CD4-positive, CD25-positive, alpha-beta regulatory T cell (primary cell): ENCODE data around the gene SLC2A13. TPM values are rescaled to one million over a fixed set of nuclear protein-coding genes. Genes with fewer than 3 reads are reported as not detected.
A peak's percentile ranks its signal among the peaks of the same experiment; 100 is the strongest.

ENCODE experiments used
- ATAC-seq, 2 donors: fragments of 150-1000 bp; cut with Tn5 transposase; one replicate each; pipeline ENCODE4 v1.10.0; 2021; ENCODE audit warnings: low read depth in 2 of 2, moderate number of reproducible peaks in 2 of 2, moderate library complexity in 1 of 2
- DNase-seq, 3 donors: peaks; one replicate each; pipeline versions ENCODE4 v3.0.0 to v3.0.0-alpha.2; 2012 to 2022; ENCODE audit warnings: mixed read lengths in 1 of 3
- H3K27ac ChIP-seq: one replicate; pipeline ENCODE4 v1.7.0; 2013; ENCODE audit warnings: mild to moderate bottlenecking, low read length; ENCODE audit not compliant: insufficient read depth, poor library complexity, severe bottlenecking
- H3K27me3 ChIP-seq: one replicate; pipeline ENCODE4 v1.7.0; 2013; ENCODE audit warnings: low read length; ENCODE audit not compliant: control insufficient read depth, insufficient read depth
- H3K36me3 ChIP-seq: one replicate; pipeline ENCODE4 v1.7.0; 2013; ENCODE audit warnings: mild to moderate bottlenecking, low read length, moderate library complexity; ENCODE audit not compliant: control insufficient read depth, insufficient read depth
- H3K4me1 ChIP-seq: 2 replicates; pipeline ENCODE4 v1.7.0; 2013; ENCODE audit warnings: mild to moderate bottlenecking, low read length; ENCODE audit not compliant: insufficient read depth, control insufficient read depth, poor library complexity, severe bottlenecking
- H3K4me3 ChIP-seq: one replicate; pipeline ENCODE4 v1.7.0; 2013; ENCODE audit warnings: low read depth, mild to moderate bottlenecking, low read length, moderate library complexity
- H3K9me3 ChIP-seq, 2 experiments: 1 replicate in 1 of 2; 2 replicates in 1 of 2; pipeline ENCODE4 v1.7.0; 2013; ENCODE audit warnings: low read length in 2 of 2, mild to moderate bottlenecking in 1 of 2, moderate library complexity in 1 of 2; ENCODE audit not compliant: control insufficient read depth in 2 of 2
- H3K27ac Mint-ChIP-seq, 3 donors: one replicate each; pipeline ENCODE4 v1.8.0; 2020 to 2022; ENCODE audit warnings: mild to moderate bottlenecking in 3 of 3, mixed read lengths in 3 of 3, moderate library complexity in 2 of 3
- H3K27me3 Mint-ChIP-seq: one replicate; pipeline ENCODE4 v1.8.0; 2022; ENCODE audit warnings: mild to moderate bottlenecking, mixed read lengths
- H3K36me3 Mint-ChIP-seq: one replicate; pipeline ENCODE4 v1.8.0; 2020; ENCODE audit warnings: mixed read lengths
- H3K4me1 Mint-ChIP-seq, 4 donors: one replicate each; pipeline ENCODE4 v1.8.0; 2020 to 2022; ENCODE audit warnings: mixed read lengths in 4 of 4, mild to moderate bottlenecking in 1 of 4
- H3K4me3 Mint-ChIP-seq, 4 donors: one replicate each; pipeline ENCODE4 v1.8.0; 2020 to 2022; ENCODE audit warnings: mild to moderate bottlenecking in 4 of 4, mixed read lengths in 4 of 4, moderate library complexity in 3 of 4
- H3K9me3 Mint-ChIP-seq, 7 donors: one replicate each; pipeline ENCODE4 v1.8.0; 2020 to 2022; ENCODE audit warnings: mixed read lengths in 7 of 7, mild to moderate bottlenecking in 3 of 7, moderate library complexity in 2 of 7
- polyA plus RNA-seq, 4 donors: library from polyadenylated mRNA; unstranded; fragments of 300-500 nt; fragmentation: Illumina TruSeq; gene quantifications; one replicate each; pipeline ENCODE4 v1.2.3, GENCODE V29; 2021
- total RNA-seq: library from RNA; stranded (reverse); gene quantifications from one replicate; pipeline ENCODE4 v1.2.3, GENCODE V29; 2022

The SLC2A13 gene
- total and polyA plus RNA-seq, 5 donors from 2014 or later = 0.96 to 4.4 (median 1.9) TPM

DNA sequence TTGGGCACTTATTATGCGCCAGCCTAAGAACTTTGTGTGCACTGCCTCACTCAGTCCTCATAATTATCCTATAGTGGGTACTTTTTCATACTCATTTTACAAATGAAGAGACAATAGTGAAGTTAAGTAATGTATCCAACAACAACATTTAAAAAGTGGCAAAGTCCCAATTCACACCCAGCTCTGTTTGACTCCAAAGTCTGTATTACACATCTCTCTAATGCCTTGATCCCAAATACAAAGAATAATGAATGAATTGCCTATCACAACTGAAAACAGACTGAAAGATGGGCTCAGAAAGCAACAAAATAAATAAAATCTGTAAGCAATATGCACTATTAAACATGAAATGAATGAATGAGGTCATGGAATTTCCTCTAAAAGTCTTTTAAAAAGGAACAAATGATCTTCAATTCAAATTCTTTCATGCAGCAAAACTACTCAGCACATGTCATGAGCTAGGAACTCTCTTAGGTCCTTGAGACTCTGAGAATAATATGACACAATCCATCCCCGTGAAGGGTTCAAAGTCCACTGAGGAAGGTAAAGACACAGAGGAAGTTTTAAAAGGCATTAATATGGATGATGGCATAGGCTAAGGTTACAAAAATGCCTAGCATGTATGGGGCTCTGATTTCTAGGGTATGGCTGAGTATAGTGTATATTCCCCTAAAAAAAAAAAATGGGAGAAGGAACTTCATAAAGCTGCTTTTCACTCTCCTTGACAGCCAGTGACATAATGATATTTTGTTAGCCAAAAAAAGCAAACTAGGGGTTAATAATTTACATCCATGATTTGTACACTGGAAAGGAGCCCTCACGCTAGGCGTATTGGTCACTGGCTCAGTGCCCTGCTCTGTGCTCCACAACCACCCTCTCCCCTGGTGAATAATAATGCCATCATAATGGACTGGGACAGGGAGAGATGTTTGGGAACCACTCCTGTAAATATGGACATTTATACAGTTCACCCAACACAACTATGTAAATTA is 103.4 kb downstream of the SLC2A13 start:
- DNase-seq (no peak), ATAC-seq (no peak)
- Mint-ChIP-seq H3K27me3 (no peaks in the 10 kb centered on the region), H3K4me3 (no peak overlapping the region), H3K36me3 (peaks cover 9% of the 10 kb centered on the region), H3K4me1 (no peaks in the 10 kb centered on the region), H3K27ac (no peak overlapping the region), H3K9me3 (peaks cover 0 to 30% (median 9%) of the 10 kb centered on the region in 7 donors)
- H3K36me3 ChIP-seq = no peaks in the 10 kb centered on the region
- H3K4me1 ChIP-seq = no peaks in the 10 kb centered on the region
- no peak overlapping the region for H3K27ac ChIP-seq
- H3K27me3 ChIP-seq = no peaks in the 10 kb centered on the region
- no peak overlapping the region for H3K4me3 ChIP-seq
- H3K9me3 ChIP-seq = peaks cover 4 to 7% of the 10 kb centered on the region in 2 experiments

GRCh38 chr12:40001406-40001805 is 104.5 kb downstream of the SLC2A13 start:
- Mint-ChIP-seq H3K4me1 (no peaks in the 10 kb centered on the region), H3K27me3 (peaks cover 5% of the 10 kb centered on the region), H3K27ac (no peak overlapping the region), H3K4me3 (no peak overlapping the region), H3K9me3 (peaks cover 0 to 36% (median 9%) of the 10 kb centered on the region in 7 donors), H3K36me3 (peaks cover 16% of the 10 kb centered on the region)
- ATAC-seq (no peak), DNase-seq (no peak)
- no peaks in the 10 kb centered on the region for H3K27me3 ChIP-seq
- H3K36me3 ChIP-seq = no peaks in the 10 kb centered on the region
- no peaks in the 10 kb centered on the region for H3K4me1 ChIP-seq
- peaks cover 4 to 7% of the 10 kb centered on the region in 2 experiments for H3K9me3 ChIP-seq
- no peak overlapping the region for H3K4me3 ChIP-seq
- no peak overlapping the region for H3K27ac ChIP-seq

DNA sequence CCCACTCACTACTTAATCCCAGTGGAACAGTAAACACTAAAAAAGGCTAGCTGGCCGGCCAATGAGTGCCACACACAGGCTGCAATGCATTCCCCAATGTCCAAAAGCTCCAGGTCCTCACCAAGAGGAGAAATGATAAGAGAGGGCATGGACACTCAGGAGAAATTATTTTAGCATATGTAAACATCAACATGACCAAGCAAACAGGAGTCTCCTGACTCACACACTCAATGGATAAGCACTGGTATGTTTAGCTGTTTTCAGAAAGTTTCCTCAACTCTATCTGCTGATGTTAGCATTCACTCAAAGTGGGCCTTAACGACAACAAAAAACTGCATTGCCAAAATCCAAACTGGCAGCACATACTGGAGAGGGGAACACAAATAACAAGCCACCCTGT is 105.0 kb downstream of the SLC2A13 start:
- Histone ChIP-seq H3K27ac (no peak overlapping the region), H3K4me1 (no peaks in the 10 kb centered on the region), H3K4me3 (no peak overlapping the region), H3K9me3 (peaks cover 4 to 7% of the 10 kb centered on the region in 2 experiments), H3K36me3 (no peaks in the 10 kb centered on the region), H3K27me3 (no peaks in the 10 kb centered on the region)
- DNase-seq = no peak
- Mint-ChIP-seq H3K27ac (no peak overlapping the region), H3K36me3 (peaks cover 19% of the 10 kb centered on the region), H3K27me3 (peaks cover 5% of the 10 kb centered on the region), H3K4me3 (no peak overlapping the region), H3K9me3 (peaks cover 0 to 39% (median 9%) of the 10 kb centered on the region in 7 donors), H3K4me1 (no peaks in the 10 kb centered on the region)
- no peak for ATAC-seq

DNA sequence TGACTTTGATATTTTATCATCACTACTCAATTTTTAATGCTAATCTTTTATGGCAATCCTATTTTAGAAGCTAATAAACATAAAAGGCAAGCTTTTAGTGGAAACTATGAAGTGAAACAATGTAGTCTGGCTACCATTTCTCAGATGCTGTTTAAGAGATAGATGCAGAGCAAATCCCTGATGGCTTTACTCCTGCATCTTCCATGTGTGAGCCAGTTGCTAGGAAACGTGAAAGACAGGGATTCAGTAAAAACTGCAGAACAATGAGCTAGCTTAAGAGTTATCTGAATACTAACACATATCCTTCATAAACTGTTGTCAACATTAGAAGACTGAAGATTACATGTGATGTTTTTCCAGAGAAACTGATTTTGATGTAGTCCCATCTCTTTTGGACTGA is 112.6 kb downstream of the SLC2A13 start:
- H3K4me1 Mint-ChIP-seq = peaks cover 0 to 9% (median 6%) of the 10 kb centered on the region in 4 donors
- H3K27me3 Mint-ChIP-seq = peaks cover 8% of the 10 kb centered on the region
- Histone ChIP-seq H3K4me1 (no peaks in the 10 kb centered on the region), H3K36me3 (no peaks in the 10 kb centered on the region), H3K9me3 (no peaks in the 10 kb centered on the region), H3K27me3 (no peaks in the 10 kb centered on the region), H3K27ac (no peak overlapping the region), H3K4me3 (no peak overlapping the region)
- no peak for DNase-seq
- no peak overlapping the region for H3K27ac Mint-ChIP-seq
- peaks cover 0 to 17% (median 2%) of the 10 kb centered on the region in 7 donors for H3K9me3 Mint-ChIP-seq
- H3K36me3 Mint-ChIP-seq = peaks cover 15% of the 10 kb centered on the region
- ATAC-seq = no peak
- no peak overlapping the region for H3K4me3 Mint-ChIP-seq

DNA sequence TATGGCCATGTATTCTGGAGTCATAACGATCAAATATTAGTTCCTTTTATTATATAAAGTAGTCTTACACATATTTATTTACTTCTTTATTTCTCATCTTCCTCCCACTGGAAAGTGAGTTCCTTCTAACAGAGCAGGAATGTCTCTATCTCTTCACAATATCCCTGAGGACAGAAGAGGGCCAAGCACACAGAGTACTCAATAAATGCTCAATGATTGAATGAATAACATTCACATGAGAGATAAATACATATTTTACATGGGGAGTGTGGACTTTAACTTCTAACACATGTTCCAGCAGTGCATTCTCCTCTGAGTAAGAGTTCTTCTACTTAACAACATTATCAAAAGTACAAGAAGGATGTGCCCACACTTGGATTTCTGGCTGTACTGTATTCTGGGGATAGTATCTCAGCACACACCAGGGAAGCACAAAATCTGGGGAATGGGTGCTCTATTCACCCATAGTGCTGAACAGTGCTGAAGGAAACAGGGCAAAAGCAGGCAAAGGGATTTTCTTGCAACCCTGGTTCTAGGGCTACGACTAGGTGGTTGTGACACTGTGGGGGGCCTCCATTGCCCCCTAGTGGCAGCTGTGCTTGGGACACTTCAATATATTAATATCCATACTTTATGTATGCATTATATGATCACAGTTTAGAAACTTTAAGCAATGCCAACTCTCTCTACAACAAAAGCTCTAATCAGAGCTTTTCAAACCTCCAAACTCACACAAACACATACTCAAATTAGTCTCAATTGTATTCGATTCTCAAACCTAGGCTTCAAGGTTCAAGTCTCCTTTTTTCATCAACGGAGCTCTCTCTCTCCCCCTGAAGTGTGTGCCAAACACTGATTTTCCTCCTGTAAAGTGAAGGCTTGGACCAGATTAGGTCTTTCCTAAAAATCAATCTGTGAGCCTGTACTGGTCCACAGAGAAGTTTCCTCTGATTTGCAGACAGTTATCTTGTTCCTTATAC is 115.5 kb downstream of the SLC2A13 start:
- H3K27ac ChIP-seq = no peak overlapping the region
- no peaks in the 10 kb centered on the region for H3K36me3 ChIP-seq
- ATAC-seq = peak; percentile 68 to 72
- H3K27me3 ChIP-seq = no peaks in the 10 kb centered on the region
- peaks cover 0 to 2% (median 0%) of the 10 kb centered on the region in 7 donors for H3K9me3 Mint-ChIP-seq
- H3K4me3 Mint-ChIP-seq = no peak overlapping the region
- peaks cover 0 to 9% (median 6%) of the 10 kb centered on the region in 4 donors for H3K4me1 Mint-ChIP-seq
- no peaks in the 10 kb centered on the region for H3K36me3 Mint-ChIP-seq
- DNase-seq = peak; percentile 30 to 64 (median 46)
- no peaks in the 10 kb centered on the region for H3K4me1 ChIP-seq
- H3K9me3 ChIP-seq = no peaks in the 10 kb centered on the region
- no peak overlapping the region for H3K27ac Mint-ChIP-seq
- H3K4me3 ChIP-seq = no peak overlapping the region
- peaks cover 4% of the 10 kb centered on the region for H3K27me3 Mint-ChIP-seq

GRCh38 chr12:39989501-39989900 is 116.4 kb downstream of the SLC2A13 start:
- Histone ChIP-seq H3K27ac (no peak overlapping the region), H3K9me3 (no peaks in the 10 kb centered on the region), H3K4me1 (no peaks in the 10 kb centered on the region), H3K36me3 (no peaks in the 10 kb centered on the region), H3K27me3 (no peaks in the 10 kb centered on the region), H3K4me3 (no peak overlapping the region)
- no peak for DNase-seq
- H3K27me3 Mint-ChIP-seq = peaks cover 2% of the 10 kb centered on the region
- H3K4me1 Mint-ChIP-seq = peaks cover 0 to 9% (median 6%) of the 10 kb centered on the region in 4 donors
- no peak overlapping the region for H3K4me3 Mint-ChIP-seq
- no peaks in the 10 kb centered on the region for H3K36me3 Mint-ChIP-seq
- no peak for ATAC-seq
- no peak overlapping the region for H3K27ac Mint-ChIP-seq
- H3K9me3 Mint-ChIP-seq = peaks cover 0 to 2% (median 0%) of the 10 kb centered on the region in 7 donors

GRCh38 chr12:39988574-39988973 is 117.3 kb downstream of the SLC2A13 start:
- H3K9me3 ChIP-seq = no peaks in the 10 kb centered on the region
- Mint-ChIP-seq H3K4me3 (no peak overlapping the region), H3K36me3 (no peaks in the 10 kb centered on the region), H3K27me3 (no peaks in the 10 kb centered on the region), H3K9me3 (peaks cover 0 to 2% (median 0%) of the 10 kb centered on the region in 7 donors), H3K4me1 (peaks cover 0 to 9% (median 6%) of the 10 kb centered on the region in 4 donors), H3K27ac (no peak overlapping the region)
- H3K36me3 ChIP-seq = no peaks in the 10 kb centered on the region
- no peak overlapping the region for H3K4me3 ChIP-seq
- DNase-seq (no peak), ATAC-seq (no peak)
- no peaks in the 10 kb centered on the region for H3K27me3 ChIP-seq
- no peaks in the 10 kb centered on the region for H3K4me1 ChIP-seq
- no peak overlapping the region for H3K27ac ChIP-seq
